Measurements from ENCODE around the gene TRIM41. TPM values are rescaled to one million over a fixed set of nuclear protein-coding genes. Genes with fewer than 3 reads are reported as not detected.

The TRIM41 gene
- total and polyA plus RNA-seq, 2 of the 13 experiments (the other 11 are each of a cell fraction or from before 2014, with no cell fraction given), result 10.2 to 16.7 TPM

DNA sequence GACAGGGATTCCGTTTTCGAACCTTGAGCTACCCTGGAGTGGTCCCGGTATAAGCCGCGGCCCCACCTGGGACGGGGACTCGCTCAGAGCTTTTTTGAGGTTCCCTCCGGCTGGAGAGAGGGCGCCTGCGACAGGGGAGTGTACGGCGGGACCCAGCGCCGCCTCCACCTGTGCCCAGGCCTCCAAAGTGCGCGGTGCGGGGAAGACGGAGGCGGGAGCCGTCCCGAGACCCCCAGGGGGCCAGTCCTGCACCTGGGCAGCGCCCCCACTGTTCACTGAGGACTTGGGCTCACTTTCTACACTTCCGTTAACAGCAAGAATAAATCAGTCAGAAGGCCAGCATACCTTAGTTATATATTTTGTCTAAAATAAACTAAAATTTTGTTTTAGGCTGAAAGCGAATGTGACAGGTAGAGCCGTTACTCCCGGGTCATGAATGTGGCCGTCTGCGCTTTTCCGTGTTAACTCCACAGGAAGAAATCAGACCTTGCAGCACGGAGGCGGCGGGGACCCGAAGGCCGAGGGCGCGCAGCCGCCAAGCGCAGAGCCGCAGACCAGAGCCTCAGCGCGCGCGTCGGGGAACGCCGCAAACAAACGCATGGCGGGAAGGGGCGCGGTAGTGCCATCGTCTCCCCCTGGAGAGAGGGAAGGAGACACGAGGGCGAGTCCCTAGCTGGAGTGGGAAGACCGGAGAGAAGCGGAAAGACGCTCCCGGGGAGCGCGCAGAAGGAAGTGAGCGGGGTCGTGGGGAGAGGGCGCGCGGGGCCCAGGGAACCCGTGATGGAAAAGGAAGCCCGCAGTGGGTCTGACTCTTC lies 32.2 kb upstream of the TRIM41 start (continued):
- TF ChIP-seq, protein P1, sequence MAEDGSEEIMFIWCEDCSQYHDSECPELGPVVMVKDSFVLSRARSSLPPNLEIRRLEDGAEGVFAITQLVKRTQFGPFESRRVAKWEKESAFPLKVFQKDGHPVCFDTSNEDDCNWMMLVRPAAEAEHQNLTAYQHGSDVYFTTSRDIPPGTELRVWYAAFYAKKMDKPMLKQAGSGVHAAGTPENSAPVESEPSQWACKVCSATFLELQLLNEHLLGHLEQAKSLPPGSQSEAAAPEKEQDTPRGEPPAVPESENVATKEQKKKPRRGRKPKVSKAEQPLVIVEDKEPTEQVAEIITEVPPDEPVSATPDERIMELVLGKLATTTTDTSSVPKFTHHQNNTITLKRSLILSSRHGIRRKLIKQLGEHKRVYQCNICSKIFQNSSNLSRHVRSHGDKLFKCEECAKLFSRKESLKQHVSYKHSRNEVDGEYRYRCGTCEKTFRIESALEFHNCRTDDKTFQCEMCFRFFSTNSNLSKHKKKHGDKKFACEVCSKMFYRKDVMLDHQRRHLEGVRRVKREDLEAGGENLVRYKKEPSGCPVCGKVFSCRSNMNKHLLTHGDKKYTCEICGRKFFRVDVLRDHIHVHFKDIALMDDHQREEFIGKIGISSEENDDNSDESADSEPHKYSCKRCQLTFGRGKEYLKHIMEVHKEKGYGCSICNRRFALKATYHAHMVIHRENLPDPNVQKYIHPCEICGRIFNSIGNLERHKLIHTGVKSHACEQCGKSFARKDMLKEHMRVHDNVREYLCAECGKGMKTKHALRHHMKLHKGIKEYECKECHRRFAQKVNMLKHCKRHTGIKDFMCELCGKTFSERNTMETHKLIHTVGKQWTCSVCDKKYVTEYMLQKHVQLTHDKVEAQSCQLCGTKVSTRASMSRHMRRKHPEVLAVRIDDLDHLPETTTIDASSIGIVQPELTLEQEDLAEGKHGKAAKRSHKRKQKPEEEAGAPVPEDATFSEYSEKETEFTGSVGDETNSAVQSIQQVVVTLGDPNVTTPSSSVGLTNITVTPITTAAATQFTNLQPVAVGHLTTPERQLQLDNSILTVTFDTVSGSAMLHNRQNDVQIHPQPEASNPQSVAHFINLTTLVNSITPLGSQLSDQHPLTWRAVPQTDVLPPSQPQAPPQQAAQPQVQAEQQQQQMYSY (CRISPR knock-in tag; IDR thresholded peaks at IDR 0.05), result no peak
- TF ChIP-seq ZNF713 (CRISPR knock-in tag; IDR thresholded peaks at IDR 0.05) (0 out of 2 replicates have a peak, but pooled peaks have one; percentile 28), MBNL3 (CRISPR knock-in tag; conservative IDR thresholded peaks at IDR 0.05) (no peak), ATF3 (CRISPR knock-in tag; IDR thresholded peaks at IDR 0.05) (no peak), AGO1 (IDR thresholded peaks at IDR 0.05; ENCODE audit: low read depth, low read length, poor library complexity, severe bottlenecking) (no peak), ZNF34 (CRISPR knock-in tag; IDR thresholded peaks at IDR 0.05; ENCODE audit: borderline replicate concordance) (no peak), ELF1 (CRISPR knock-in tag; IDR thresholded peaks at IDR 0.05) (no peak; the same call in 1 of the 2 replicates), DR1 (CRISPR knock-in tag; IDR thresholded peaks at IDR 0.05) (no peak), EZH2 (conservative IDR thresholded peaks at IDR 0.05; ENCODE audit: low read depth, low read length) (no peak), ZNF552 (CRISPR knock-in tag; IDR thresholded peaks at IDR 0.05; ENCODE audit: borderline replicate concordance) (0 out of 2 replicates have a peak, but pooled peaks have one; percentile 42), ZKSCAN5 (CRISPR knock-in tag; IDR thresholded peaks at IDR 0.05) (no peak), SNAI1 (CRISPR knock-in tag; IDR thresholded peaks at IDR 0.05; ENCODE audit: borderline replicate concordance) (no peak), ZNF280D (CRISPR knock-in tag; IDR thresholded peaks at IDR 0.05) (no peak; the same call in 1 of the 2 replicates)
- TF ChIP-seq, protein P2, sequence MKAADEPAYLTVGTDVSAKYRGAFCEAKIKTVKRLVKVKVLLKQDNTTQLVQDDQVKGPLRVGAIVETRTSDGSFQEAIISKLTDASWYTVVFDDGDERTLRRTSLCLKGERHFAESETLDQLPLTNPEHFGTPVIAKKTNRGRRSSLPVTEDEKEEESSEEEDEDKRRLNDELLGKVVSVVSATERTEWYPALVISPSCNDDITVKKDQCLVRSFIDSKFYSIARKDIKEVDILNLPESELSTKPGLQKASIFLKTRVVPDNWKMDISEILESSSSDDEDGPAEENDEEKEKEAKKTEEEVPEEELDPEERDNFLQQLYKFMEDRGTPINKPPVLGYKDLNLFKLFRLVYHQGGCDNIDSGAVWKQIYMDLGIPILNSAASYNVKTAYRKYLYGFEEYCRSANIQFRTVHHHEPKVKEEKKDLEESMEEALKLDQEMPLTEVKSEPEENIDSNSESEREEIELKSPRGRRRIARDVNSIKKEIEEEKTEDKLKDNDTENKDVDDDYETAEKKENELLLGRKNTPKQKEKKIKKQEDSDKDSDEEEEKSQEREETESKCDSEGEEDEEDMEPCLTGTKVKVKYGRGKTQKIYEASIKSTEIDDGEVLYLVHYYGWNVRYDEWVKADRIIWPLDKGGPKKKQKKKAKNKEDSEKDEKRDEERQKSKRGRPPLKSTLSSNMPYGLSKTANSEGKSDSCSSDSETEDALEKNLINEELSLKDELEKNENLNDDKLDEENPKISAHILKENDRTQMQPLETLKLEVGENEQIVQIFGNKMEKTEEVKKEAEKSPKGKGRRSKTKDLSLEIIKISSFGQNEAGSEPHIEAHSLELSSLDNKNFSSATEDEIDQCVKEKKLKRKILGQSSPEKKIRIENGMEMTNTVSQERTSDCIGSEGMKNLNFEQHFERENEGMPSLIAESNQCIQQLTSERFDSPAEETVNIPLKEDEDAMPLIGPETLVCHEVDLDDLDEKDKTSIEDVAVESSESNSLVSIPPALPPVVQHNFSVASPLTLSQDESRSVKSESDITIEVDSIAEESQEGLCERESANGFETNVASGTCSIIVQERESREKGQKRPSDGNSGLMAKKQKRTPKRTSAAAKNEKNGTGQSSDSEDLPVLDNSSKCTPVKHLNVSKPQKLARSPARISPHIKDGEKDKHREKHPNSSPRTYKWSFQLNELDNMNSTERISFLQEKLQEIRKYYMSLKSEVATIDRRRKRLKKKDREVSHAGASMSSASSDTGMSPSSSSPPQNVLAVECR (CRISPR knock-in tag; IDR thresholded peaks at IDR 0.05; ENCODE audit: borderline replicate concordance), result no peak
- TF ChIP-seq, protein P3, sequence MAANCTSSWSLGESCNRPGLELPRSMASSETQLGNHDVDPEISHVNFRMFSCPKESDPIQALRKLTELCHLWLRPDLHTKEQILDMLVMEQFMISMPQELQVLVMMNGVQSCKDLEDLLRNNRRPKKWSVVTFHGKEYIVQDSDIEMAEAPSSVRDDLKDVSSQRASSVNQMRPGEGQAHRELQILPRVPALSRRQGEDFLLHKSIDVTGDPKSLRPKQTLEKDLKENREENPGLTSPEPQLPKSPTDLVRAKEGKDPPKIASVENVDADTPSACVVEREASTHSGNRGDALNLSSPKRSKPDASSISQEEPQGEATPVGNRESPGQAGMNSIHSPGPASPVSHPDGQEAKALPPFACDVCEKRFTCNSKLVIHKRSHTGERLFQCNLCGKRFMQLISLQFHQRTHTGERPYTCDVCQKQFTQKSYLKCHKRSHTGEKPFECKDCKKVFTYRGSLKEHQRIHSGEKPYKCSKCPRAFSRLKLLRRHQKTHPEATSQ (CRISPR knock-in tag; IDR thresholded peaks at IDR 0.05; ENCODE audit: borderline replicate concordance), result no peak
